Fibroblast of lung (primary cell): ENCODE results near the gene ZBTB8B. TPM values are rescaled to one million over a fixed set of nuclear protein-coding genes. Genes with fewer than 3 reads are reported as not detected.

Experiments used
- DNase-seq, 2 donors: peaks; one replicate each; pipeline versions ENCODE4 v3.0.0 to v3.0.0-alpha.2; 2010; ENCODE audit warnings: low read depth in 2 of 2
- H2AFZ ChIP-seq: 2 replicates; pipeline ENCODE4 v1.5.1; 2012; ENCODE audit warnings: low read length, control low read depth, inconsistent platforms
- H3K27ac ChIP-seq: 2 replicates; pipeline ENCODE4 v1.5.1; 2011; ENCODE audit warnings: low read length, control low read depth; ENCODE audit not compliant: insufficient read depth
- H3K27me3 ChIP-seq: 2 replicates; pipeline ENCODE4 v1.5.1; 2011; ENCODE audit warnings: mild to moderate bottlenecking, low read length; ENCODE audit not compliant: control insufficient read depth, insufficient read depth
- H3K36me3 ChIP-seq: 2 replicates; pipeline ENCODE4 v1.5.1; 2011; ENCODE audit warnings: low read length; ENCODE audit not compliant: control insufficient read depth, insufficient read depth
- H3K4me1 ChIP-seq: 2 replicates; pipeline ENCODE4 v1.5.1; 2011; ENCODE audit warnings: low read length; ENCODE audit not compliant: control insufficient read depth, insufficient read depth; ENCODE audit errors: extremely low read depth
- H3K4me2 ChIP-seq: 2 replicates; pipeline ENCODE4 v1.5.1; 2011; ENCODE audit warnings: low read length, control low read depth; ENCODE audit not compliant: insufficient read depth; ENCODE audit errors: extremely low read depth
- H3K4me3 ChIP-seq, 4 experiments: fragments of 200-600 bp in 1 of 4; sonication (generic) in 1 of 4; replicated peaks in 1 of 4; 2 replicates each; pipeline ENCODE4 v1.5.1; 2011 to 2016; ENCODE audit warnings: low read length in 4 of 4, low read depth in 3 of 4, mild to moderate bottlenecking in 3 of 4, control low read depth in 2 of 4, inconsistent platforms in 1 of 4, mixed read lengths in 1 of 4; ENCODE audit not compliant: insufficient read depth in 1 of 4; ENCODE audit errors: control extremely low read depth in 1 of 4
- H3K79me2 ChIP-seq: 2 replicates; pipeline ENCODE4 v1.5.1; 2012; ENCODE audit warnings: mild to moderate bottlenecking, low read length, inconsistent platforms; ENCODE audit not compliant: control insufficient read depth, insufficient read depth
- H3K9ac ChIP-seq: 2 replicates; pipeline ENCODE4 v1.5.1; 2011; ENCODE audit warnings: mild to moderate bottlenecking, low read length, control low read depth; ENCODE audit not compliant: insufficient read depth
- H3K9me3 ChIP-seq: 2 replicates; pipeline ENCODE4 v1.5.1; 2012; ENCODE audit warnings: low read depth, low read length; ENCODE audit not compliant: control insufficient read depth, insufficient read depth
- H4K20me1 ChIP-seq: 2 replicates; pipeline ENCODE4 v1.5.1; 2011; ENCODE audit warnings: low read length; ENCODE audit not compliant: control insufficient read depth, insufficient read depth; ENCODE audit errors: extremely low read depth
- EZH2 ChIP-seq: IDR thresholded peaks from 2 replicates; pipeline ENCODE4 v1.5.1; 2012; ENCODE audit warnings: low read length, control low read depth, mild to moderate bottlenecking; ENCODE audit errors: missing control alignments
- polyA plus RNA-seq, 2 donors: library from polyadenylated mRNA; depleted of rRNA in 1 of 2; stranded (reverse) in 1 of 2; unstranded in 1 of 2; fragments of >200 nt; gene quantifications; 2 replicates each; pipeline ENCODE4 v1.2.1, GENCODE V29; 2011 to 2012; ENCODE audit warnings: missing spikeins in 1 of 2
- total RNA-seq: library from RNA; depleted of rRNA; stranded (reverse); fragments of >200 nt; gene quantifications from 2 replicates; pipeline ENCODE4 v1.2.1, GENCODE V29; 2014
- TF ChIP-seq, protein P1 (sequence below), 2 donors: IDR thresholded peaks in 1 of 2; conservative IDR thresholded peaks in 1 of 2; 1 replicate in 1 of 2; 2 replicates in 1 of 2; pipeline ENCODE4 v1.5.1; 2011 to 2012; ENCODE audit warnings: low read length in 2 of 2, control low read depth in 1 of 2, inconsistent platforms in 1 of 2, low read depth in 1 of 2, mild to moderate bottlenecking in 1 of 2

ZBTB8B gene
- total and polyA plus RNA-seq, 2 donors (not counting 1 experiment from before 2014, with no cell fraction given) = not detected

DNA sequence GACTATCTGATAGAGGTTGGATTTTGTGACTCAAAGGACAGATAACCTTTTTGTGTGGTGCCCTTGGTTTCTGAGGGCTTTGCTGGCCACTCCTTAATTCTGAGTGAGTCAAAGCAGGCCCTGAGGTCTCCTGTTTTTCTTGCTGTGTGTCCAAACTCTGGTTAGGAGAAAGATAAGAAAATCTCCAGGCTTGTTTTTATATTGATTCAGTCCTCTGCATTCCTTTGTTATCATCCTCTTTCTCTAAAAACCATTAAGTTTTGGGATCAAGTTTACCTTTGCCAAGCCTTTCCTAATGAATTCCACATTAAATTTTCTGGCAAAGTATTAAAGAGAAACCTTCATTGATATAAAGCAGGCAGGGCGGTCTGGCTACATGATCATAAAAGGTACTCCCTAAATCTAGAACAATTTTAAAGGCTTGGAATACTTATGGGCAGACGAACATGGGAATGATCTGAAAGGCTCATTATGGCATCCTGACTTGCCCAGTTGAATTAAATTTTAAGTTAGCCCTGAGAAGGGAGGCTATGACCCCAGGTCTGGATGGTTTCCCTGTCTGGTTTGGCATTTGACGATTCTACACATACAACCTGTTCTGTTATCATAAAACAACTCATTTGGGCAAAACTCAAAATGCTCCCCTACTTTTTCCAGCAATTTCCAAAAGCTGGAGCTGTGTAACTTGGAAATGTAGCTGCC is 20.8 kb downstream of the ZBTB8B start:
- DNase-seq = peak in 1 of 2 donors; percentile 85

DNA sequence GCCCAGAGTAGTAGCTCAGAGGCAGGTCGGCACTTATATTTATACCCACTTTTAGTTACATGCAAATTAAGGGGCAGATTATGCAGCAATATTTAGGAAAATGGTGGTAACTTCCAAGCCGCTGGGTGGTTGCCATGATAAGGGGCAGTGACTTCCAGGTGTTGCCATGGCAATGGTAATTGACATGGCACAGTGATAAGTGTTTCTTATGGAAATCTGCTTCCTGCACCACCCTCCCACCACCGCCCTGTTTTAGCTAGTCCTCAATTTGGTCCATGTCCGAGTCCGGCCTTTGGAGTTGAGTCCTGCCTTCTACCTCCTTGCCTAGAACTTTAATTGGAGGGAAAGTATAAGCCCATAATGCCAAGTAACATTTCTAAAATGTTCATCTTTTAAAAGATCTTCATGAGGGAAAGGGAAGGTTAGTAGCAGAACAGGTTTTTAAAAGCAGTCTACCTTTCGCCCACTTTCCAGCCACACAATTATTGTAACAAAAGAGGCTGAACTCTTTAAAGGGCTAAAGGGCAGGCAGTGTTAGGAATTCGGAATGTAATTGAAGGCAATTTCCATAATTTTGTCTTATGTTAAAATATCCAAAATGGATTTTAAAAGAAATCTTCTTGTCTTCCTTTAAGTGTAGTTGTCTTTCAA is 21.7 kb downstream of the ZBTB8B start:
- Histone ChIP-seq H3K36me3 (no peaks in the 10 kb centered on the region), H3K79me2 (no peaks in the 10 kb centered on the region), H3K4me1 (no peaks in the 10 kb centered on the region), H3K9ac (no peak overlapping the region), H3K27me3 (peaks cover 4% of the 10 kb centered on the region), H2AFZ (no peak overlapping the region), H3K4me3 (no peak overlapping the region), H4K20me1 (no peaks in the 10 kb centered on the region), H3K9me3 (no peaks in the 10 kb centered on the region), H3K4me2 (no peak overlapping the region), H3K27ac (no peak overlapping the region)
- DNase-seq = no peak
- TF ChIP-seq, protein P1, sequence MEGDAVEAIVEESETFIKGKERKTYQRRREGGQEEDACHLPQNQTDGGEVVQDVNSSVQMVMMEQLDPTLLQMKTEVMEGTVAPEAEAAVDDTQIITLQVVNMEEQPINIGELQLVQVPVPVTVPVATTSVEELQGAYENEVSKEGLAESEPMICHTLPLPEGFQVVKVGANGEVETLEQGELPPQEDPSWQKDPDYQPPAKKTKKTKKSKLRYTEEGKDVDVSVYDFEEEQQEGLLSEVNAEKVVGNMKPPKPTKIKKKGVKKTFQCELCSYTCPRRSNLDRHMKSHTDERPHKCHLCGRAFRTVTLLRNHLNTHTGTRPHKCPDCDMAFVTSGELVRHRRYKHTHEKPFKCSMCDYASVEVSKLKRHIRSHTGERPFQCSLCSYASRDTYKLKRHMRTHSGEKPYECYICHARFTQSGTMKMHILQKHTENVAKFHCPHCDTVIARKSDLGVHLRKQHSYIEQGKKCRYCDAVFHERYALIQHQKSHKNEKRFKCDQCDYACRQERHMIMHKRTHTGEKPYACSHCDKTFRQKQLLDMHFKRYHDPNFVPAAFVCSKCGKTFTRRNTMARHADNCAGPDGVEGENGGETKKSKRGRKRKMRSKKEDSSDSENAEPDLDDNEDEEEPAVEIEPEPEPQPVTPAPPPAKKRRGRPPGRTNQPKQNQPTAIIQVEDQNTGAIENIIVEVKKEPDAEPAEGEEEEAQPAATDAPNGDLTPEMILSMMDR (conservative IDR thresholded peaks at IDR 0.05 in 1 of 2, IDR thresholded peaks at IDR 0.05 in 1 of 2; ENCODE audit: low read depth in 1 of 2, low read length in 2 of 2) = no peak
- TF ChIP-seq EZH2 = no peak

More for the DNA sequence above, 20.8 kb downstream of the ZBTB8B start:
- TF ChIP-seq, protein P1 (conservative IDR thresholded peaks at IDR 0.05 in 1 of 2, IDR thresholded peaks at IDR 0.05 in 1 of 2; ENCODE audit: low read depth in 1 of 2, low read length in 2 of 2) = no peak
- no peak for TF ChIP-seq EZH2
- Histone ChIP-seq H3K9me3 (no peaks in the 10 kb centered on the region), H3K36me3 (no peaks in the 10 kb centered on the region), H2AFZ (no peak overlapping the region), H3K4me2 (no peak overlapping the region), H3K79me2 (no peaks in the 10 kb centered on the region), H3K4me1 (no peaks in the 10 kb centered on the region), H3K4me3 (no peak overlapping the region), H3K27ac (no peak overlapping the region), H3K27me3 (peaks cover 4% of the 10 kb centered on the region), H3K9ac (no peak overlapping the region), H4K20me1 (no peaks in the 10 kb centered on the region)

DNA sequence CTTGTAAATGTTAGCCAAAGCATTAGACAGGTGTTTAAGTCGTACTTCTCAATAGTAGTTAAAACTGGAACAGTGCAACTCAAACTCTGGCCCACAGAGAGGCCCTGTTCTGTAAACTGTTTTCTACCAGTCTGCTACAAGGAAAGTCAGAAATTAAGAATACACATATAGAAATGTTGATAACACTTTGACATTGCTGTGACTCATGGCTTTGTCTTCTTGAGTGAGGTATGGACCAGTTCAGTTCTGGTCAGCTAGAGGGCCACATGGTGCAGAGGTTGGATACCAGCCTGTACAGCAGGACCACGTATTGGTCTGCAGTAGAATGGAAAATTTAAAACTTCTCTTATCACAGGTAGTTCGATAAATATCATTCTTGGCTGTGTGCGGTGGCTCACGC is 22.3 kb downstream of the ZBTB8B start:
- H3K9ac ChIP-seq = no peak overlapping the region
- H3K4me2 ChIP-seq = no peak overlapping the region
- no peaks in the 10 kb centered on the region for H4K20me1 ChIP-seq
- DNase-seq = no peak
- no peaks in the 10 kb centered on the region for H3K9me3 ChIP-seq
- no peak overlapping the region for H2AFZ ChIP-seq
- H3K27me3 ChIP-seq = peaks cover 4% of the 10 kb centered on the region
- TF ChIP-seq, protein P1 (conservative IDR thresholded peaks at IDR 0.05 in 1 of 2, IDR thresholded peaks at IDR 0.05 in 1 of 2; ENCODE audit: low read depth in 1 of 2, low read length in 2 of 2) = no peak
- TF ChIP-seq EZH2 = no peak
- no peak overlapping the region for H3K4me3 ChIP-seq
- no peak overlapping the region for H3K27ac ChIP-seq
- H3K79me2 ChIP-seq = no peaks in the 10 kb centered on the region
- no peaks in the 10 kb centered on the region for H3K4me1 ChIP-seq
- no peaks in the 10 kb centered on the region for H3K36me3 ChIP-seq
